HepG2 (cell line): ENCODE results near the gene C21orf58. TPM values are rescaled to one million over a fixed set of nuclear protein-coding genes. Genes with fewer than 3 reads are reported as not detected.

ENCODE experiments used
- ATF7 ChIP-seq, 2 experiments: fragments of 450-650 bp in 1 of 2; sonication (generic) in 1 of 2; formaldehyde crosslinking in 1 of 2; IDR thresholded peaks; 2 replicates each; pipeline versions ENCODE4 v1.4.0 to v1.6.1; 2016 to 2020; ENCODE audit warnings: antibody characterized with exemption in 1 of 2, mild to moderate bottlenecking in 1 of 2, missing genetic modification reagents in 1 of 2
- CBX1 ChIP-seq: IDR thresholded peaks from one replicate; pipeline ENCODE4 v1.6.1; 2016; ENCODE audit warnings: antibody characterized with exemption, low read depth
- CENPBD1 ChIP-seq: sonication (generic); formaldehyde crosslinking; IDR thresholded peaks from 2 replicates; pipeline ENCODE4 v1.8.0; 2022; ENCODE audit warnings: missing genetic modification reagents, low read depth, mild to moderate bottlenecking, borderline replicate concordance
- CTCF ChIP-seq: sonication (generic); formaldehyde crosslinking; IDR thresholded peaks from 2 replicates; pipeline ENCODE4 v1.5.0; 2020; ENCODE audit warnings: mild to moderate bottlenecking, missing genetic modification reagents, moderate library complexity
- E2F5 ChIP-seq: sonication (generic); formaldehyde crosslinking; conservative IDR thresholded peaks from 2 replicates; pipeline ENCODE4 v1.4.0; 2020; ENCODE audit warnings: missing genetic modification reagents
- GPBP1L1 ChIP-seq: sonication (generic); formaldehyde crosslinking; IDR thresholded peaks from 2 replicates; pipeline ENCODE4 v1.5.0; 2020; ENCODE audit warnings: mild to moderate bottlenecking, missing genetic modification reagents
- MXD4 ChIP-seq: IDR thresholded peaks from 2 replicates; pipeline ENCODE4 v1.6.1; 2016; ENCODE audit warnings: mild to moderate bottlenecking, missing biosample characterization, missing genetic modification reagents
- NCOA5 ChIP-seq: sonication (generic); formaldehyde crosslinking; IDR thresholded peaks from 2 replicates; pipeline ENCODE4 v1.4.0; 2020; ENCODE audit warnings: missing genetic modification reagents
- NFKBIZ ChIP-seq: IDR thresholded peaks from 2 replicates; pipeline ENCODE4 v1.6.1; 2018; ENCODE audit warnings: missing genetic modification reagents, missing compliant biosample characterization
- NR2F2 ChIP-seq: IDR thresholded peaks from 2 replicates; pipeline ENCODE4 v1.6.1; 2012; ENCODE audit warnings: low read depth, inconsistent platforms, borderline replicate concordance
- ZBTB49 ChIP-seq: sonication (generic); formaldehyde crosslinking; IDR thresholded peaks from 2 replicates; pipeline ENCODE4 v1.4.0; 2020; ENCODE audit warnings: missing genetic modification reagents, borderline replicate concordance
- ZNF260 ChIP-seq: sonication (generic); formaldehyde crosslinking; IDR thresholded peaks from 2 replicates; pipeline ENCODE4 v1.4.0; 2020; ENCODE audit warnings: missing genetic modification reagents, low read depth, mild to moderate bottlenecking, borderline replicate concordance
- ZNF280B ChIP-seq: sonication (generic); formaldehyde crosslinking; IDR thresholded peaks from 2 replicates; pipeline ENCODE4 v1.5.0; 2020; ENCODE audit warnings: missing genetic modification reagents, mild to moderate bottlenecking, borderline replicate concordance
- ZNF317 ChIP-seq: sonication (generic); formaldehyde crosslinking; IDR thresholded peaks from 2 replicates; pipeline ENCODE4 v1.5.0; 2020; ENCODE audit warnings: mild to moderate bottlenecking, missing genetic modification reagents
- ZNF441 ChIP-seq: sonication (generic); formaldehyde crosslinking; IDR thresholded peaks from 2 replicates; pipeline ENCODE4 v1.7.0; 2021; ENCODE audit warnings: missing genetic modification reagents, borderline replicate concordance
- ZNF644 ChIP-seq: IDR thresholded peaks from 2 replicates; pipeline ENCODE4 v1.6.1; 2016; ENCODE audit warnings: low read depth
- ZNF784 ChIP-seq: sonication (generic); formaldehyde crosslinking; IDR thresholded peaks from 2 replicates; pipeline ENCODE4 v1.5.1; 2020; ENCODE audit warnings: missing genetic modification reagents, mild to moderate bottlenecking, borderline replicate concordance
- polyA plus RNA-seq, 8 experiments: library from polyadenylated mRNA; depleted of rRNA in 3 of 8; stranded (reverse) in 7 of 8; unstranded in 1 of 8; fragments of >200 nt; fragmentation: Illumina TruSeq in 4 of 8; extraction: Trizol in 4 of 8; gene quantifications; 2 replicates each; pipeline versions ENCODE4 v1.2.1 to v1.2.3, GENCODE V29; 2011 to 2016; ENCODE audit warnings: low read depth in 4 of 8, missing spikeins in 1 of 8, mixed read lengths in 1 of 8; ENCODE audit not compliant: insufficient read depth in 1 of 8
- total RNA-seq, 5 experiments: library from RNA; depleted of rRNA; stranded (reverse); fragments of >200 nt; fragmentation: Illumina TruSeq; extraction: Trizol; gene quantifications; 2 replicates each; pipeline ENCODE4 v1.2.3, GENCODE V29; 2016; ENCODE audit warnings: low read depth in 1 of 5

C21orf58 gene
- total and polyA plus RNA-seq, 2 of the 13 experiments (the other 11 are each of a cell fraction or from before 2014, with no cell fraction given) = 3.5 to 6.8 TPM

- TF ChIP-seq CENPBD1 (no peak), CTCF (CRISPR knock-in tag) (peak; percentile 54), MXD4 (CRISPR knock-in tag) (no peak), ATF7 (IDR thresholded peaks at IDR 0.05) (no peak), ATF7 (CRISPR knock-in tag; IDR thresholded peaks at IDR 0.05) (0 out of 2 replicates have a peak, but pooled peaks have one; percentile 24), GPBP1L1 (CRISPR knock-in tag) (no peak), ZNF280B (CRISPR knock-in tag) (no peak), ZNF441 (CRISPR knock-in tag) (0 out of 2 replicates have a peak, but pooled peaks have one; percentile 38), ZNF260 (CRISPR knock-in tag) (no peak), ZNF784 (CRISPR knock-in tag) (no peak), ZNF644 (CRISPR knock-in tag) (no peak), ZBTB49 (CRISPR knock-in tag) (no peak), E2F5 (CRISPR knock-in tag) (no peak), ZNF317 (CRISPR knock-in tag) (no peak), NR2F2 (no peak), NCOA5 (CRISPR knock-in tag) (no peak), CBX1 (no peak), NFKBIZ (no peak)
Observed at GRCh38 chr21:46325073-46325912, 1.6 kb upstream of the C21orf58 start (continued).
